Stimulated activated CD4-positive, alpha-beta T cell treated with anti-CD3 and anti-CD28 coated beads, Interleukin-15, amount 100 ng/mL, for 1 hour (primary cell): ENCODE data around the gene NXPH4.

Source experiments
- DNase-seq, 2 donors: peaks; one replicate each; pipeline ENCODE4 v3.0.0-alpha.2; 2020; ENCODE audit warnings: low read depth in 1 of 2, low spot score in 1 of 2

NXPH4 gene

GRCh38 chr12:57182918-57183575 lies 33.5 kb upstream of the NXPH4 start:
- peak; percentile 61 to 78 for DNase-seq

GRCh38 chr12:57183939-57184725 lies 32.5 kb upstream of the NXPH4 start:
- DNase-seq, result no peak

GRCh38 chr12:57185403-57185802 lies 31.2 kb upstream of the NXPH4 start:
- no peak for DNase-seq

GRCh38 chr12:57185906-57186508 lies 30.6 kb upstream of the NXPH4 start:
- DNase-seq, result no peak

- DNase-seq, result no peak
Measured at GRCh38 chr12:57187222-57188089, 29.1 kb upstream of the NXPH4 start.

GRCh38 chr12:57188090-57188425 lies 28.5 kb upstream of the NXPH4 start:
- DNase-seq, result no peak

GRCh38 chr12:57190037-57190436 lies 26.6 kb upstream of the NXPH4 start:
- DNase-seq, result no peak

GRCh38 chr12:57190821-57191220 lies 25.8 kb upstream of the NXPH4 start:
- no peak for DNase-seq

GRCh38 chr12:57191410-57191809 lies 25.2 kb upstream of the NXPH4 start:
- DNase-seq, result no peak

GRCh38 chr12:57192920-57193319 lies 23.7 kb upstream of the NXPH4 start:
- DNase-seq, result no peak

- DNase-seq, result no peak
Measured at GRCh38 chr12:57193706-57194245, 22.8 kb upstream of the NXPH4 start.

GRCh38 chr12:57194253-57194652 lies 22.3 kb upstream of the NXPH4 start:
- no peak for DNase-seq

GRCh38 chr12:57195186-57195585 lies 21.4 kb upstream of the NXPH4 start:
- DNase-seq, result no peak

- DNase-seq, result no peak
Measured at GRCh38 chr12:57195611-57196371, 20.8 kb upstream of the NXPH4 start.

GRCh38 chr12:57196439-57196838 lies 20.2 kb upstream of the NXPH4 start:
- DNase-seq, result no peak

- no peak for DNase-seq
Measured at GRCh38 chr12:57196956-57197355, 19.6 kb upstream of the NXPH4 start.

- no peak for DNase-seq
Measured at GRCh38 chr12:57198329-57198728, 18.3 kb upstream of the NXPH4 start.

- no peak for DNase-seq
Measured at GRCh38 chr12:57199191-57199590, 17.4 kb upstream of the NXPH4 start.

GRCh38 chr12:57200497-57200896 lies 16.1 kb upstream of the NXPH4 start:
- no peak for DNase-seq

GRCh38 chr12:57201219-57201618 lies 15.4 kb upstream of the NXPH4 start:
- no peak for DNase-seq
